ENCODE results near the gene MORF4L2.
"Not testable (repeated sequence)": the region's sequence is repeated elsewhere in the genome, so short reads cannot be mapped to it uniquely, and the experiment has no call there.

GRCh38 chrX:103638479-103639346 is 47.8 kb downstream of the MORF4L2 start:
- not testable (repeated sequence) for TF ChIP-seq CTCF (IDR thresholded peaks at IDR 0.05; ENCODE audit: extremely low read depth in 1 of 2, insufficient read depth in 1 of 2, low read depth in 1 of 2, low read length in 2 of 2); POLR2A (IDR thresholded peaks at IDR 0.05; ENCODE audit: low read depth, low read length)

Data from endothelial cell of umbilical vein (primary cell).